GM18505 (cell line): ENCODE data around the gene TMEM117.

Source experiments
- ATAC-seq: cut with Tn5 transposase; IDR thresholded peaks from one replicate; pipeline ENCODE4 v1.9.1; 2021; ENCODE audit not compliant: unreplicated experiment
- POLR2A ChIP-seq: IDR thresholded peaks from 4 replicates; pipeline ENCODE4 v1.6.1; 2011; ENCODE audit warnings: borderline replicate concordance; ENCODE audit not compliant: insufficient read depth, insufficient read length; ENCODE audit errors: extremely low read depth

The TMEM117 gene

GRCh38 chr12:44053549-44054127 lies 217.8 kb downstream of the TMEM117 start:
- no peak for ATAC-seq
- TF ChIP-seq POLR2A, result no peak

GRCh38 chr12:44054281-44054680 lies 218.4 kb downstream of the TMEM117 start:
- ATAC-seq, result no peak
- no peak for TF ChIP-seq POLR2A

GRCh38 chr12:44058366-44058765 lies 222.5 kb downstream of the TMEM117 start:
- ATAC-seq, result no peak
- no peak for TF ChIP-seq POLR2A

- ATAC-seq, result no peak
- no peak for TF ChIP-seq POLR2A
Measured at GRCh38 chr12:44059476-44059875, 223.6 kb downstream of the TMEM117 start.

- TF ChIP-seq POLR2A, result no peak
- no peak for ATAC-seq
Measured at GRCh38 chr12:44063671-44064070, 227.8 kb downstream of the TMEM117 start.

GRCh38 chr12:44076871-44077270 lies 241.0 kb downstream of the TMEM117 start:
- no peak for ATAC-seq
- TF ChIP-seq POLR2A, result no peak

GRCh38 chr12:44077294-44077693 lies 241.4 kb downstream of the TMEM117 start:
- TF ChIP-seq POLR2A, result no peak
- ATAC-seq, result no peak

GRCh38 chr12:44078273-44078672 lies 242.4 kb downstream of the TMEM117 start:
- no peak for TF ChIP-seq POLR2A
- ATAC-seq, result no peak

GRCh38 chr12:44088647-44089046 lies 252.8 kb downstream of the TMEM117 start:
- TF ChIP-seq POLR2A, result no peak
- no peak for ATAC-seq

- ATAC-seq, result no peak
Measured at GRCh38 chr12:44091948-44092606, 256.2 kb downstream of the TMEM117 start.

GRCh38 chr12:44098786-44099185 lies 262.9 kb downstream of the TMEM117 start:
- ATAC-seq, result no peak
- no peak for TF ChIP-seq POLR2A

More at GRCh38 chr12:44091948-44092606, 256.2 kb downstream of the TMEM117 start:
- TF ChIP-seq POLR2A, result no peak

GRCh38 chr12:44099486-44099885 lies 263.6 kb downstream of the TMEM117 start:
- TF ChIP-seq POLR2A, result no peak

GRCh38 chr12:44100264-44100663 lies 264.4 kb downstream of the TMEM117 start:
- TF ChIP-seq POLR2A, result no peak
- no peak for ATAC-seq

More at GRCh38 chr12:44099486-44099885, 263.6 kb downstream of the TMEM117 start:
- ATAC-seq, result no peak

- TF ChIP-seq POLR2A, result no peak
- no peak for ATAC-seq
Measured at GRCh38 chr12:44101475-44101874, 265.6 kb downstream of the TMEM117 start.
